IMR-90 (cell line): ENCODE data around the gene NGFR. TPM values are rescaled to one million over a fixed set of nuclear protein-coding genes. Genes with fewer than 3 reads are reported as not detected.

Experiments
- ATAC-seq: fragments of 200-7000 bp; cut with Tn5 transposase; 2 replicates; pipeline ENCODE4 v1.9.1; 2020; ENCODE audit warnings: low read depth, mild to moderate bottlenecking, moderate library complexity
- BruUV-seq: library from RNA; stranded (reverse); fragments of 400-500 nt; replicated peaks from 2 replicates; lab custom pipeline; 2021; lab: Mats Ljungman, UMichigan
- CTCF ChIA-PET: fragments of 300-600 bp; formaldehyde crosslinking; extraction: SDS; loops from one replicate; lab custom pipeline; 2021; ENCODE audit warnings: antibody characterized with exemption; lab: Yijun Ruan, JAX
- POLR2A ChIA-PET: fragments of 300-600 bp; sonication (Branson Sonifier 250); formaldehyde crosslinking; loops from one replicate; lab custom pipeline; 2022; ENCODE audit warnings: antibody characterized with exemption; ENCODE audit not compliant: unreplicated experiment; lab: Charles Lee
- DNase-seq: peaks from one replicate; pipeline ENCODE4 v3.0.0; 2013
- H2AFZ ChIP-seq: replicated peaks from 2 replicates; pipeline ENCODE3; 2013; ENCODE audit warnings: low read length, mild to moderate bottlenecking; ENCODE audit not compliant: poor library complexity
- H2AK5ac ChIP-seq: 2 replicates; pipeline ENCODE4 v1.6.1; 2013; ENCODE audit warnings: low read depth, low read length, inconsistent platforms
- H2AK9ac ChIP-seq: replicated peaks from 2 replicates; pipeline ENCODE3; 2013; ENCODE audit warnings: mild to moderate bottlenecking, low read depth, low read length, moderate library complexity; ENCODE audit not compliant: poor library complexity
- H2BK120ac ChIP-seq: 2 replicates; pipeline ENCODE4 v1.6.1; 2013; ENCODE audit warnings: low read depth, low read length, inconsistent platforms
- H2BK15ac ChIP-seq: 3 replicates; pipeline ENCODE4 v1.6.1; 2013; ENCODE audit warnings: low read depth, low read length, inconsistent platforms
- H2BK20ac ChIP-seq: 2 replicates; pipeline ENCODE4 v1.6.1; 2013; ENCODE audit warnings: low read depth, mild to moderate bottlenecking, inconsistent platforms, low read length, moderate library complexity
- H2BK5ac ChIP-seq: 2 replicates; pipeline ENCODE4 v1.6.1; 2013; ENCODE audit warnings: mild to moderate bottlenecking, low read depth, low read length, inconsistent platforms; ENCODE audit not compliant: poor library complexity, severe bottlenecking
- H3K14ac ChIP-seq: replicated peaks from 2 replicates; pipeline ENCODE4 v1.6.1; 2013; ENCODE audit warnings: low read depth, low read length, inconsistent platforms
- H3K18ac ChIP-seq: 2 replicates; pipeline ENCODE4 v1.6.1; 2013; ENCODE audit warnings: low read depth, low read length, control low read depth
- H3K23ac ChIP-seq: 2 replicates; pipeline ENCODE4 v1.6.1; 2013; ENCODE audit warnings: low read depth, low read length, inconsistent platforms
- H3K27ac ChIP-seq: 2 replicates; pipeline ENCODE4 v1.5.1; 2013; ENCODE audit warnings: mild to moderate bottlenecking, control low read depth, low read length; ENCODE audit not compliant: insufficient read depth
- H3K27me3 ChIP-seq: 2 replicates; pipeline ENCODE4 v1.6.1; 2013; ENCODE audit warnings: low read length; ENCODE audit not compliant: control insufficient read depth, insufficient read depth
- H3K36me3 ChIP-seq: 2 replicates; pipeline ENCODE4 v1.6.1; 2013; ENCODE audit warnings: low read length, mixed read lengths; ENCODE audit not compliant: control insufficient read depth, insufficient read depth
- H3K4ac ChIP-seq: 2 replicates; pipeline ENCODE4 v1.6.1; 2013; ENCODE audit warnings: low read depth, low read length, inconsistent platforms
- H3K4me1 ChIP-seq: 2 replicates; pipeline ENCODE4 v1.6.1; 2013; ENCODE audit warnings: low read length, mixed read lengths; ENCODE audit not compliant: control insufficient read depth, insufficient read depth
- H3K4me2 ChIP-seq: 2 replicates; pipeline ENCODE4 v1.6.1; 2013; ENCODE audit warnings: low read depth, mild to moderate bottlenecking, control low read depth, low read length, moderate library complexity
- H3K4me3 ChIP-seq: 2 replicates; pipeline ENCODE4 v1.5.1; 2013; ENCODE audit warnings: low read depth, mild to moderate bottlenecking, control low read depth, low read length, moderate library complexity; ENCODE audit not compliant: insufficient read depth
- H3K56ac ChIP-seq: 2 replicates; pipeline ENCODE4 v1.6.1; 2013; ENCODE audit warnings: low read length, inconsistent platforms; ENCODE audit not compliant: insufficient read depth; ENCODE audit errors: extremely low read depth
- H3K79me1 ChIP-seq, 2 experiments: 2 replicates each; pipeline ENCODE4 v1.6.1; 2013; ENCODE audit warnings: low read length in 2 of 2, inconsistent platforms in 1 of 2, low read depth in 1 of 2
- H3K9ac ChIP-seq: 2 replicates; pipeline ENCODE4 v1.6.1; 2013; ENCODE audit warnings: low read depth, low read length, control low read depth
- H3K9me1 ChIP-seq: 2 replicates; pipeline ENCODE4 v1.6.1; 2013; ENCODE audit warnings: low read length, inconsistent platforms; ENCODE audit not compliant: insufficient read depth
- H3K9me3 ChIP-seq: 2 replicates; pipeline ENCODE4 v1.6.1; 2013; ENCODE audit warnings: low read length; ENCODE audit not compliant: control insufficient read depth, insufficient read depth
- H4K20me1 ChIP-seq: 2 replicates; pipeline ENCODE4 v1.6.1; 2013; ENCODE audit warnings: low read length, inconsistent platforms; ENCODE audit not compliant: insufficient read depth
- H4K5ac ChIP-seq: 2 replicates; pipeline ENCODE4 v1.6.1; 2013; ENCODE audit warnings: mild to moderate bottlenecking, low read depth, low read length, control low read depth
- H4K8ac ChIP-seq, 2 experiments: 2 replicates each; pipeline ENCODE4 v1.6.1; 2013; ENCODE audit warnings: low read depth in 2 of 2, low read length in 2 of 2, control low read depth in 1 of 2, inconsistent platforms in 1 of 2
- H4K91ac ChIP-seq: 2 replicates; pipeline ENCODE4 v1.6.1; 2013; ENCODE audit warnings: low read depth, low read length, inconsistent platforms; ENCODE audit not compliant: insufficient read depth
- CEBPB ChIP-seq: IDR thresholded peaks from 2 replicates; pipeline ENCODE4 v1.6.1; 2012; ENCODE audit warnings: low read depth, low read length, improper control_type of control experiment
- CTCF ChIP-seq: conservative IDR thresholded peaks from 2 replicates; pipeline ENCODE4 v1.5.1; 2012; ENCODE audit warnings: mild to moderate bottlenecking, low read depth, low read length, improper control_type of control experiment
- FOS ChIP-seq: fragments of 150-350 bp; IDR thresholded peaks from 2 replicates; pipeline ENCODE4 v1.6.1; 2016; ENCODE audit warnings: low read depth, low read length
- MAFK ChIP-seq: IDR thresholded peaks from 2 replicates; pipeline ENCODE4 v1.6.1; 2012; ENCODE audit warnings: low read depth, low read length, improper control_type of control experiment
- NFE2L2 ChIP-seq: fragments of 150-350 bp; IDR thresholded peaks from 2 replicates; pipeline ENCODE4 v1.6.1; 2016; ENCODE audit warnings: low read depth, mild to moderate bottlenecking, low read length
- RFX5 ChIP-seq: IDR thresholded peaks from 2 replicates; pipeline ENCODE4 v1.8.0; 2012; ENCODE audit warnings: low read depth, mild to moderate bottlenecking, low read length, moderate library complexity
- USF2 ChIP-seq: fragments of 150-350 bp; IDR thresholded peaks from 2 replicates; pipeline ENCODE4 v1.6.1; 2017; ENCODE audit warnings: mild to moderate bottlenecking, antibody characterized with exemption, low read length, low read depth
- WGBS, 2 experiments: methylation state at CpG; one replicate each; pipeline versions ENCODE4 v1.1.5 to v1.1.7; 2013; ENCODE audit warnings: missing lambda C conversion rate in 2 of 2; ENCODE audit not compliant: insufficient read length in 1 of 2; ENCODE audit errors: extremely low coverage in 2 of 2; 5-methylcytosine and 5-hydroxymethylcytosine counted together
- dilution Hi-C: fragments of 300-500 bp; cut with HindIII; formaldehyde crosslinking; loops from one replicate; pipeline ENCODE4 v1.14.3; 2018; ENCODE audit warnings: low sequenced_read_pairs; ENCODE audit not compliant: unreplicated experiment
- in situ Hi-C: fragments of 300-500 bp; cut with MboI; formaldehyde crosslinking; loops from 3 replicates; pipeline ENCODE4 v1.14.3; 2019; ENCODE audit warnings: low sequenced_read_pairs, inconsistent platforms, mixed read lengths
- intact Hi-C: fragments of 100-400 bp; cut with micrococcal nuclease; formaldehyde crosslinking; loops from 2 replicates; pipeline ENCODE4 v1.10.0; 2022
- polyA plus RNA-seq, 3 experiments: library from polyadenylated mRNA; depleted of rRNA; stranded (reverse); fragments of >200 nt; gene quantifications; 2 replicates each; pipeline ENCODE4 v1.2.3, GENCODE V29; 2012; ENCODE audit warnings: low replicate concordance in 1 of 3
- total RNA-seq: library from RNA; depleted of rRNA; stranded (reverse); fragments of >200 nt; gene quantifications from 2 replicates; pipeline ENCODE4 v1.2.3, GENCODE V29; 2012

NGFR gene
- total and polyA plus RNA-seq, 2 of the 4 experiments (the other 2 are of a cell fraction): 0.15 to 0.18 TPM

- no peak overlapping the region for H2BK5ac ChIP-seq
- no peak overlapping the region for H3K4me3 ChIP-seq
- no peaks in the 10 kb centered on the region for H3K79me1 ChIP-seq
- no peak overlapping the region for H4K91ac ChIP-seq
- dilution Hi-C loops (no loop called here), in situ Hi-C loops (no loop called here), intact Hi-C loops (no loop called here)
- no peak for TF ChIP-seq CEBPB
- no peak for TF ChIP-seq RFX5
- TF ChIP-seq FOS: no peak
- TF ChIP-seq USF2: no peak
- no peak for TF ChIP-seq CTCF
- TF ChIP-seq MAFK: no peak
- no peak for TF ChIP-seq NFE2L2
- peaks cover 12% of the 10 kb centered on the region for H3K9me3 ChIP-seq
- no peak overlapping the region for H2AK9ac ChIP-seq
- ChIA-PET CTCF (no interaction called here), POLR2A (no interaction called here)
- no TSS peak for BruUV-seq
- H3K4me2 ChIP-seq: no peak overlapping the region
- no peaks in the 10 kb centered on the region for H3K36me3 ChIP-seq
- H3K9ac ChIP-seq: no peak overlapping the region
- no peak overlapping the region for H3K18ac ChIP-seq
- no peak overlapping the region for H2AFZ ChIP-seq
- H3K4me1 ChIP-seq: peaks cover 4% of the 10 kb centered on the region; the same call in 1 of the 2 replicates
- no CpG with 5 or more reads among the region's 7 CpGs for WGBS, 2 experiments
- no peaks in the 10 kb centered on the region for H4K20me1 ChIP-seq
- no peak overlapping the region for H2BK20ac ChIP-seq
- H3K14ac ChIP-seq: no peak overlapping the region
- no peak overlapping the region for H2AK5ac ChIP-seq
- no peak overlapping the region for H3K27ac ChIP-seq
- no peak overlapping the region for H2BK15ac ChIP-seq
- ATAC-seq (no peak), DNase-seq (no peak)
- H4K8ac ChIP-seq: no peak overlapping the region
- H3K4ac ChIP-seq: no peak overlapping the region
- H3K9me1 ChIP-seq: no peaks in the 10 kb centered on the region; the same call in 1 of the 2 replicates
- H3K56ac ChIP-seq: no peak overlapping the region
- H3K23ac ChIP-seq: no peak overlapping the region
- H2BK120ac ChIP-seq: no peak overlapping the region
- peaks cover 66% of the 10 kb centered on the region for H3K27me3 ChIP-seq
- H4K5ac ChIP-seq: no peak overlapping the region
Observed at GRCh38 chr17:49460401-49460800, 34.7 kb upstream of the NGFR start.
